Breast epithelium (tissue), 4 donors: ENCODE measurements around the gene RPS18. TPM values are rescaled to one million over a fixed set of nuclear protein-coding genes. Genes with fewer than 3 reads are reported as not detected.
A peak's percentile ranks its signal among the peaks of the same experiment; 100 is the strongest.

ENCODE experiments used
- DNase-seq, 2 donors: peaks; one replicate each; pipeline ENCODE4 v3.0.0-alpha.2; 2019; ENCODE audit warnings: low spot score in 2 of 2
- H3K27ac ChIP-seq, 2 donors: fragments of 200-600 bp; sonication (generic) in 1 of 2; one replicate each; pipeline ENCODE4 v1.5.1; 2016 to 2019; ENCODE audit warnings: mild to moderate bottlenecking in 1 of 2
- H3K27me3 ChIP-seq, 2 donors: fragments of 200-600 bp; sonication (generic) in 1 of 2; one replicate each; pipeline versions ENCODE4 v1.5.1 to v1.6.0; 2017 to 2019; ENCODE audit warnings: control low read depth in 1 of 2, mild to moderate bottlenecking in 1 of 2
- H3K36me3 ChIP-seq: fragments of 200-600 bp; one replicate; pipeline ENCODE4 v1.5.1; 2019
- H3K4me1 ChIP-seq, 2 donors: fragments of 200-600 bp; sonication (generic); one replicate each; pipeline ENCODE4 v1.5.1; 2016 to 2019; ENCODE audit warnings: control low read depth in 1 of 2
- H3K4me3 ChIP-seq, 3 donors: fragments of 200-600 bp; sonication (generic); 1 replicate in 2 of 3; 2 replicates in 1 of 3; pipeline ENCODE4 v1.5.1; 2016 to 2019; ENCODE audit warnings: mild to moderate bottlenecking in 3 of 3, moderate library complexity in 2 of 3
- H3K9me3 ChIP-seq, 2 donors: fragments of 200-600 bp; sonication (generic) in 1 of 2; one replicate each; pipeline ENCODE4 v1.5.1; 2016 to 2019; ENCODE audit warnings: control low read depth in 1 of 2
- CTCF ChIP-seq, 3 donors: fragments of 450-650 bp; IDR thresholded peaks; one replicate each; pipeline ENCODE4 v1.5.1; 2016 to 2017; ENCODE audit warnings: antibody characterized with exemption in 3 of 3, mild to moderate bottlenecking in 3 of 3, moderate library complexity in 3 of 3
- POLR2A ChIP-seq: fragments of 450-650 bp; IDR thresholded peaks from one replicate; pipeline ENCODE4 v1.6.1; 2016; ENCODE audit warnings: antibody characterized with exemption, mild to moderate bottlenecking, moderate library complexity
- POLR2AphosphoS5 ChIP-seq, 3 donors: sonication (generic); formaldehyde crosslinking; IDR thresholded peaks; one replicate each; pipeline ENCODE4 v1.6.1; 2017; ENCODE audit warnings: antibody characterized with exemption in 3 of 3
- intact Hi-C: fragments of 100-400 bp; cut with DNase I; formaldehyde crosslinking; loops from one replicate; pipeline ENCODE4 v1.15.1; 2023; ENCODE audit warnings: low total_unique reads
- total RNA-seq, 3 donors: library from RNA; depleted of rRNA; stranded (reverse); fragments of >200 nt; gene quantifications; one replicate each; pipeline ENCODE4 v1.1.0, GENCODE V29; 2016

Gene RPS18
- total RNA-seq, 3 donors from 2014 or later = 3,121 to 5,317 (median 4,287) TPM

- intact Hi-C loops = no loop called here
- peak overlapping the region; percentile 92 to 96 for H3K27ac ChIP-seq
- H3K4me1 ChIP-seq = peaks cover 0 to 51% of the 10 kb centered on the region in 2 donors
- no peak for TF ChIP-seq POLR2A
- TF ChIP-seq POLR2AphosphoS5 (IDR thresholded peaks at IDR 0.05) = peak in 1 of 3 donors; percentile 61
- DNase-seq = peak; percentile 66 to 78
- H3K4me3 ChIP-seq = peak overlapping the region in 2 of 3 donors; percentile 75 to 85
- H3K27me3 ChIP-seq = no peaks in the 10 kb centered on the region
- no peaks in the 10 kb centered on the region for H3K36me3 ChIP-seq
- H3K9me3 ChIP-seq = no peaks in the 10 kb centered on the region
These were observed 48.7 kb downstream of the RPS18 start for GRCh38 chr6:33320315-33321181.

- no peaks in the 10 kb centered on the region for H3K27me3 ChIP-seq
- peak overlapping the region in 2 of 3 donors; percentile 75 to 85 for H3K4me3 ChIP-seq
- TF ChIP-seq POLR2A (no peak), CTCF (IDR thresholded peaks at IDR 0.05) (no peak), POLR2AphosphoS5 (IDR thresholded peaks at IDR 0.05) (no peak)
- no peak for DNase-seq
- intact Hi-C loops = no loop called here
- H3K4me1 ChIP-seq = peaks cover 0 to 51% of the 10 kb centered on the region in 2 donors
- H3K36me3 ChIP-seq = no peaks in the 10 kb centered on the region
- H3K27ac ChIP-seq = peak overlapping the region; percentile 92 to 96
- no peaks in the 10 kb centered on the region for H3K9me3 ChIP-seq
These were observed 49.4 kb downstream of the RPS18 start for GRCh38 chr6:33321227-33321626.

- DNase-seq = no peak
- intact Hi-C loops = no loop called here
- Histone ChIP-seq H3K9me3 (no peaks in the 10 kb centered on the region), H3K4me1 (peaks cover 0 to 37% of the 10 kb centered on the region in 2 donors), H3K4me3 (peak overlapping the region; percentile 75 to 85 (median 78)), H3K36me3 (no peaks in the 10 kb centered on the region), H3K27me3 (no peaks in the 10 kb centered on the region), H3K27ac (peak overlapping the region; percentile 92 to 96)
- TF ChIP-seq POLR2AphosphoS5 (IDR thresholded peaks at IDR 0.05) (no peak), CTCF (IDR thresholded peaks at IDR 0.05) (no peak), POLR2A (no peak)
These were observed 51.7 kb downstream of the RPS18 start for GRCh38 chr6:33323623-33323948.

GRCh38 chr6:33324125-33324524, 52.2 kb downstream of the RPS18 start:
- no peak for TF ChIP-seq POLR2AphosphoS5 (IDR thresholded peaks at IDR 0.05)
- no peak for TF ChIP-seq CTCF (IDR thresholded peaks at IDR 0.05)
- TF ChIP-seq POLR2A = no peak
- Histone ChIP-seq H3K27me3 (no peaks in the 10 kb centered on the region), H3K4me1 (peaks cover 0 to 33% of the 10 kb centered on the region in 2 donors), H3K9me3 (no peaks in the 10 kb centered on the region), H3K36me3 (no peaks in the 10 kb centered on the region), H3K4me3 (peak overlapping the region in 2 of 3 donors; percentile 75 to 85), H3K27ac (peak overlapping the region; percentile 92 to 96)
- intact Hi-C loops = no loop called here
- DNase-seq = no peak

Other genes with a start within 250 kb of the RPS18 start
- gene HLA-DPA1, start 198.4 kb upstream of the RPS18 start, total RNA-seq = 100 to 1,000 TPM in 1 of 3 donors, 10 to 100 TPM in 2; 51.8 to 116 (median 75.4) TPM
- 10 to 100 TPM; 56.5 to 80.3 (median 58.2) TPM for gene HLA-DPB1, start 196.1 kb upstream of the RPS18 start, total RNA-seq
- 1 to 10 TPM in 1 of 3 donors, under 1 TPM in 2; 0.32 to 1.0 (median 0.98) TPM for gene COL11A2, start 79.6 kb upstream of the RPS18 start, total RNA-seq
- 10 to 100 TPM; 27.4 to 39.1 (median 27.5) TPM for gene RXRB, start 71.4 kb upstream of the RPS18 start, total RNA-seq
- gene SLC39A7, start 71.2 kb upstream of the RPS18 start, total RNA-seq = 10 to 100 TPM; 55.0 to 79.3 (median 74.1) TPM
- gene HSD17B8, start 67.4 kb upstream of the RPS18 start, total RNA-seq = 10 to 100 TPM; 17.0 to 33.8 (median 18.4) TPM
- gene RING1, start 63.6 kb upstream of the RPS18 start, total RNA-seq = 10 to 100 TPM; 11.8 to 20.6 (median 19.5) TPM
- gene VPS52, start 199 bp upstream of the RPS18 start, total RNA-seq = 10 to 100 TPM; 29.4 to 55.6 (median 44.2) TPM
- gene B3GALT4, start 5.0 kb downstream of the RPS18 start, total RNA-seq = 10 to 100 TPM in 2 of 3 donors, 1 to 10 TPM in 1; 8.2 to 15.0 (median 11.1) TPM
- 10 to 100 TPM; 48.2 to 75.1 (median 58.8) TPM for gene WDR46, start 17.2 kb downstream of the RPS18 start, total RNA-seq
- gene PFDN6, start 17.5 kb downstream of the RPS18 start, total RNA-seq = 10 to 100 TPM; 23.3 to 28.6 (median 26.9) TPM
- 100 to 1,000 TPM in 2 of 3 donors, 10 to 100 TPM in 1; 38.9 to 151 (median 103) TPM for gene RGL2, start 26.9 kb downstream of the RPS18 start, total RNA-seq
- gene TAPBP, start 42.0 kb downstream of the RPS18 start, total RNA-seq = 10 to 100 TPM; 38.6 to 67.8 (median 43.6) TPM
- 10 to 100 TPM; 12.6 to 27.2 (median 18.7) TPM for gene ZBTB22, start 45.7 kb downstream of the RPS18 start, total RNA-seq
- gene DAXX, start 50.9 kb downstream of the RPS18 start, total RNA-seq = 10 to 100 TPM; 39.0 to 56.3 (median 39.8) TPM
- gene KIFC1, start 119.7 kb downstream of the RPS18 start, total RNA-seq = 1 to 10 TPM; 2.0 to 3.8 (median 3.2) TPM
- 10 to 100 TPM; 72.8 to 82.8 (median 77.3) TPM for gene PHF1, start 138.9 kb downstream of the RPS18 start, total RNA-seq
- 100 to 1,000 TPM in 2 of 3 donors, 10 to 100 TPM in 1; 81.3 to 123 (median 111) TPM for gene CUTA, start 146.0 kb downstream of the RPS18 start, total RNA-seq
- gene SYNGAP1, start 148.0 kb downstream of the RPS18 start, total RNA-seq = 10 to 100 TPM in 2 of 3 donors, 1 to 10 TPM in 1; 6.1 to 12.5 (median 10.7) TPM
- gene ZBTB9, start 182.5 kb downstream of the RPS18 start, total RNA-seq = 1 to 10 TPM; 1.9 to 5.1 (median 3.6) TPM